ENCODE results near the gene DLGAP1.

The DLGAP1 gene

DNA sequence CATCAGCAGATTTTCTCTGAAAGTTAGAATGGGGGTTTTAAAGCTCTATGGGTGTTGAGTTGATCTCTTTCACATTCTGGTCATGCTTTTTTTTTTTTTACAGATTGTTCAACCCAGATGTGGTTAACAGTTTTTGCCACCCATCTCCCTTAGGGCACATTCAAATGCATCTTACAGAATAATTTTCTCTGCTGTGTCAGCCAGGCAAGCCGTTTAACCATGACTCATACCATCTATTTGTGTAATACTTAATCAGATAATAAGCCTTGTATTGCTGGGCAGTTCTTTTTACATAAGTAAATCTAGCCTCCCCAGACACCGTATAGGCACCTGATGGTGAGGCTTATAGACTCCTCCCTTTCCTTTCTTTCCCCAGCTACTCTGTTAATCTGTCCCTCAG lies 943.1 kb downstream of the DLGAP1 start:
- Histone ChIP-seq H2BK15ac (ENCODE audit: low read length) (no peak overlapping the region), H2AK5ac (ENCODE audit: low read depth, low read length) (no peak overlapping the region), H2BK5ac (ENCODE audit: low read length) (no peak overlapping the region), H2BK120ac (ENCODE audit: low read depth, low read length) (no peak overlapping the region), H4K8ac (ENCODE audit: low read depth, low read length) (no peak overlapping the region), H3K14ac (ENCODE audit: low read length) (no peak overlapping the region), H4K91ac (ENCODE audit: low read depth, low read length, poor library complexity) (no peak overlapping the region), H3K4me2 (ENCODE audit: insufficient read depth, low read length, poor library complexity, severe bottlenecking) (no peak overlapping the region), H3K4me1 (ENCODE audit: control insufficient read depth in 2 of 2, insufficient read depth in 1 of 2, low read depth in 1 of 2, low read length in 2 of 2) (no peaks in the 10 kb centered on the region), H3K9me3 (replicated peaks in 1 of 2; ENCODE audit: control insufficient read depth in 2 of 2, insufficient read depth in 1 of 2, low read depth in 1 of 2, low read length in 2 of 2) (no peaks in the 10 kb centered on the region), H3K4ac (ENCODE audit: low read length) (no peak overlapping the region), H2BK12ac (ENCODE audit: low read length) (no peak overlapping the region), H2AFZ (ENCODE audit: low read length) (no peak overlapping the region), H3K36me3 (replicated peaks in 1 of 2; ENCODE audit: control insufficient read depth in 2 of 2, insufficient read depth in 2 of 2, low read length in 2 of 2) (no peaks in the 10 kb centered on the region), H3K27ac (replicated peaks; ENCODE audit: low read length) (no peak overlapping the region), H3K18ac (ENCODE audit: low read length) (no peak overlapping the region), H3K4me3 (ENCODE audit: low read length in 2 of 2) (no peak overlapping the region), H3K9ac (ENCODE audit: low read depth, low read length, poor library complexity) (no peak overlapping the region), H3K27me3 (ENCODE audit: control insufficient read depth in 3 of 3, insufficient read depth in 3 of 3, low read depth in 1 of 3, low read length in 3 of 3) (no peaks in the 10 kb centered on the region), H3K79me1 (ENCODE audit: low read depth, low read length) (no peaks in the 10 kb centered on the region), H3K23ac (ENCODE audit: low read depth, low read length, poor library complexity) (no peak overlapping the region)
- WGBS, 2 donors (ENCODE audit: extremely low coverage in 2 of 2, insufficient read length in 2 of 2, insufficient replicate concordance in 1 of 2): no CpG with 5 or more reads among the region's 2 CpGs
- no peak for DNase-seq (ENCODE audit: low spot score)

- Histone ChIP-seq H4K91ac (ENCODE audit: low read depth, low read length, poor library complexity) (no peak overlapping the region), H3K36me3 (replicated peaks in 1 of 2; ENCODE audit: control insufficient read depth in 2 of 2, insufficient read depth in 2 of 2, low read length in 2 of 2) (no peaks in the 10 kb centered on the region), H3K27me3 (ENCODE audit: control insufficient read depth in 3 of 3, insufficient read depth in 3 of 3, low read depth in 1 of 3, low read length in 3 of 3) (no peaks in the 10 kb centered on the region), H3K4ac (ENCODE audit: low read length) (no peak overlapping the region), H3K4me2 (ENCODE audit: insufficient read depth, low read length, poor library complexity, severe bottlenecking) (no peak overlapping the region), H4K8ac (ENCODE audit: low read depth, low read length) (no peak overlapping the region), H2BK15ac (ENCODE audit: low read length) (no peak overlapping the region), H2AK5ac (ENCODE audit: low read depth, low read length) (no peak overlapping the region), H3K18ac (ENCODE audit: low read length) (peak overlapping the region; percentile 72), H3K9ac (ENCODE audit: low read depth, low read length, poor library complexity) (no peak overlapping the region), H2BK12ac (ENCODE audit: low read length) (no peak overlapping the region), H3K14ac (ENCODE audit: low read length) (no peak overlapping the region), H3K4me3 (ENCODE audit: low read length in 2 of 2) (no peak overlapping the region), H2AFZ (ENCODE audit: low read length) (no peak overlapping the region), H3K79me1 (ENCODE audit: low read depth, low read length) (no peaks in the 10 kb centered on the region), H3K9me3 (replicated peaks in 1 of 2; ENCODE audit: control insufficient read depth in 2 of 2, insufficient read depth in 1 of 2, low read depth in 1 of 2, low read length in 2 of 2) (no peaks in the 10 kb centered on the region), H3K23ac (ENCODE audit: low read depth, low read length, poor library complexity) (no peak overlapping the region), H3K27ac (replicated peaks; ENCODE audit: low read length) (no peak overlapping the region), H3K4me1 (ENCODE audit: control insufficient read depth in 2 of 2, insufficient read depth in 1 of 2, low read depth in 1 of 2, low read length in 2 of 2) (no peaks in the 10 kb centered on the region), H2BK5ac (ENCODE audit: low read length) (no peak overlapping the region), H2BK120ac (ENCODE audit: low read depth, low read length) (no peak overlapping the region)
- no CpG with 5 or more reads among the region's 4 CpGs for WGBS, 2 donors (ENCODE audit: extremely low coverage in 2 of 2, insufficient read length in 2 of 2, insufficient replicate concordance in 1 of 2)
- no peak for DNase-seq (ENCODE audit: low spot score)
These were observed 944.2 kb downstream of the DLGAP1 start for GRCh38 chr18:3510896-3511295.

GRCh38 chr18:3510024-3510423 lies 945.1 kb downstream of the DLGAP1 start:
- H3K27me3 ChIP-seq (ENCODE audit: control insufficient read depth in 3 of 3, insufficient read depth in 3 of 3, low read depth in 1 of 3, low read length in 3 of 3): no peaks in the 10 kb centered on the region

DNA sequence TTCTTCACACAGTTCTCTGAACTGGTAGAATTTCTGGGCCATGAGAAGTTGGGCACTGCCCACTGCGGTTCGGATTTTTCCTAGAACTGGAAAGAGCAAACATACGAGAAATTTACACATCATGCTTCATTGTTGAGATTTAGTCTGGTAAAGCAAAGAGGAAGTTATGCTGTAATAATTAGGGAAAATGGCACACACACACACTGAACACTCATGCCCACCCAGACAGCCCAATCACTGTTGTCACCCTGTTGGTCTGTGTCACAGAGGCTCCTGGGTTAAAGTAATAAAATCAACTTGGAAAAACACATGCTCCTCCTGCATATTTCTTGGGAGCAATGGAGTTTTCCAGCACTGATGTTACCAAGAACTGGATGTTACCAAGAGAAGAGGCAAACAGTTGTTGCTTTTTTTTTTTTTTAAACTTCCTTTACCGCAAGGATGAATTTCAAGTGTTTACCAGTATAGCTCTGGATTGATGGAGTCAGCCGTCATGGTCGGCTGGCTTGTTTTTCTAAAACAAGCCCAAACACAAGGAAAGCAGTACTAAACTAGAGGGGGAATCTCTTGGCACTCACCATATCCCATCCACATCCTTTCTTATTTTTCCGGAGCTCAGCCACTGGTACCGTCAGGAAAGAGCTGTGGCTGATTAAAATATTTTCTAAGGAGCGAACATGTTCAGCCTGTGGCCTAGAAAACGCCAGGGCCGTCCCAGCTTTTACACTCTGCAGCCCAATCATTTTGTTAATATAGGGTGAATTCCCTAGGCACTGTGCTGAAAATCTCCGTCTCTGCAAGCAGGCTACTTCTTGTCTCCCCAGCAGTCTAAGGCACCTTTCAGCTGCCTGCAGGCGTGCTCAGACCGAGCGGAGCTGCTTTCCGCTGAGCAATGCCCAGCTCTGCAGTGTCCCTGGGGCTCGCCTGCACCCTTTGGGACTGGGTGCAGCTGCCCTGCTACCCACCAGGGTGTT lies 946.2 kb downstream of the DLGAP1 start:
- H3K36me3 ChIP-seq (replicated peaks in 1 of 2; ENCODE audit: control insufficient read depth in 2 of 2, insufficient read depth in 2 of 2, low read length in 2 of 2): no peaks in the 10 kb centered on the region
- H3K4ac ChIP-seq (ENCODE audit: low read length): no peak overlapping the region
- no peak for DNase-seq (ENCODE audit: low spot score)
- peak overlapping the region; percentile 33 for H2BK12ac ChIP-seq (ENCODE audit: low read length)
- no peak overlapping the region for H3K9ac ChIP-seq (ENCODE audit: low read depth, low read length, poor library complexity)
- no peaks in the 10 kb centered on the region for H3K27me3 ChIP-seq (ENCODE audit: control insufficient read depth in 3 of 3, insufficient read depth in 3 of 3, low read depth in 1 of 3, low read length in 3 of 3)
- no peak overlapping the region for H2BK15ac ChIP-seq (ENCODE audit: low read length)
- no peak overlapping the region for H3K4me2 ChIP-seq (ENCODE audit: insufficient read depth, low read length, poor library complexity, severe bottlenecking)
- no peaks in the 10 kb centered on the region for H3K9me3 ChIP-seq (replicated peaks in 1 of 2; ENCODE audit: control insufficient read depth in 2 of 2, insufficient read depth in 1 of 2, low read depth in 1 of 2, low read length in 2 of 2)
- no peak overlapping the region for H3K4me3 ChIP-seq (ENCODE audit: low read length in 2 of 2)
- H2BK5ac ChIP-seq (ENCODE audit: low read length): no peak overlapping the region
- H4K8ac ChIP-seq (ENCODE audit: low read depth, low read length): no peak overlapping the region
- no peak overlapping the region for H3K27ac ChIP-seq (replicated peaks; ENCODE audit: low read length)
- H4K91ac ChIP-seq (ENCODE audit: low read depth, low read length, poor library complexity): no peak overlapping the region
- H3K23ac ChIP-seq (ENCODE audit: low read depth, low read length, poor library complexity): no peak overlapping the region
- no peak overlapping the region for H2AK5ac ChIP-seq (ENCODE audit: low read depth, low read length)
- no CpG with 5 or more reads among the region's 17 CpGs for WGBS, 2 donors (ENCODE audit: extremely low coverage in 2 of 2, insufficient read length in 2 of 2, insufficient replicate concordance in 1 of 2)
- no peak overlapping the region for H3K14ac ChIP-seq (ENCODE audit: low read length)
- peak overlapping the region; percentile 38 for H3K18ac ChIP-seq (ENCODE audit: low read length)
- H3K79me1 ChIP-seq (ENCODE audit: low read depth, low read length): no peaks in the 10 kb centered on the region
- H3K4me1 ChIP-seq (ENCODE audit: control insufficient read depth in 2 of 2, insufficient read depth in 1 of 2, low read depth in 1 of 2, low read length in 2 of 2): no peaks in the 10 kb centered on the region
- peak overlapping the region; percentile 73 for H2AFZ ChIP-seq (ENCODE audit: low read length)
- no peak overlapping the region for H2BK120ac ChIP-seq (ENCODE audit: low read depth, low read length)

More at GRCh38 chr18:3510024-3510423, 945.1 kb downstream of the DLGAP1 start:
- Histone ChIP-seq H3K79me1 (ENCODE audit: low read depth, low read length) (no peaks in the 10 kb centered on the region), H3K4me2 (ENCODE audit: insufficient read depth, low read length, poor library complexity, severe bottlenecking) (no peak overlapping the region), H2AFZ (ENCODE audit: low read length) (peak overlapping the region; percentile 73), H2AK5ac (ENCODE audit: low read depth, low read length) (no peak overlapping the region), H3K9ac (ENCODE audit: low read depth, low read length, poor library complexity) (no peak overlapping the region), H2BK5ac (ENCODE audit: low read length) (no peak overlapping the region), H3K23ac (ENCODE audit: low read depth, low read length, poor library complexity) (no peak overlapping the region), H3K9me3 (replicated peaks in 1 of 2; ENCODE audit: control insufficient read depth in 2 of 2, insufficient read depth in 1 of 2, low read depth in 1 of 2, low read length in 2 of 2) (no peaks in the 10 kb centered on the region), H2BK120ac (ENCODE audit: low read depth, low read length) (no peak overlapping the region), H4K8ac (ENCODE audit: low read depth, low read length) (no peak overlapping the region), H2BK12ac (ENCODE audit: low read length) (no peak overlapping the region), H3K18ac (ENCODE audit: low read length) (no peak overlapping the region), H3K4ac (ENCODE audit: low read length) (no peak overlapping the region), H4K91ac (ENCODE audit: low read depth, low read length, poor library complexity) (no peak overlapping the region), H3K14ac (ENCODE audit: low read length) (no peak overlapping the region), H2BK15ac (ENCODE audit: low read length) (no peak overlapping the region), H3K4me3 (ENCODE audit: low read length in 2 of 2) (no peak overlapping the region), H3K27ac (replicated peaks; ENCODE audit: low read length) (no peak overlapping the region), H3K4me1 (ENCODE audit: control insufficient read depth in 2 of 2, insufficient read depth in 1 of 2, low read depth in 1 of 2, low read length in 2 of 2) (no peaks in the 10 kb centered on the region), H3K36me3 (replicated peaks in 1 of 2; ENCODE audit: control insufficient read depth in 2 of 2, insufficient read depth in 2 of 2, low read length in 2 of 2) (no peaks in the 10 kb centered on the region)
- no peak for DNase-seq (ENCODE audit: low spot score)
- WGBS, 2 donors (ENCODE audit: extremely low coverage in 2 of 2, insufficient read length in 2 of 2, insufficient replicate concordance in 1 of 2): no CpG with 5 or more reads among the region's 2 CpGs

All from neuronal stem cell (in vitro differentiated cells).